Thoracic aorta (tissue), 2 donors: Measurements from ENCODE around the gene QPCT. TPM values are rescaled to one million over a fixed set of nuclear protein-coding genes. Genes with fewer than 3 reads are reported as not detected.
A peak's percentile ranks its signal among the peaks of the same experiment; 100 is the strongest.

Experiments used
- ATAC-seq: fragments of 150-250 bp; one replicate; pipeline ENCODE4 v1.8.0; 2017; ENCODE audit warnings: low read depth; ENCODE audit not compliant: insufficient number of reproducible peaks, low FRiP score
- DNase-seq: peaks from one replicate; pipeline ENCODE4 v3.0.0-alpha.2; 2020; ENCODE audit warnings: low spot score
- H3K27ac ChIP-seq, 2 donors: fragments of 200-600 bp; sonication (generic); 1 replicate in 1 of 2; 2 replicates in 1 of 2; pipeline ENCODE4 v1.5.1; 2016; ENCODE audit warnings: mild to moderate bottlenecking in 2 of 2, moderate library complexity in 2 of 2
- H3K27me3 ChIP-seq: fragments of 200-600 bp; sonication (generic); replicated peaks from 2 replicates; pipeline ENCODE4 v1.6.0; 2016; ENCODE audit warnings: mild to moderate bottlenecking; ENCODE audit not compliant: insufficient read depth
- H3K36me3 ChIP-seq: fragments of 200-600 bp; sonication (generic); one replicate; pipeline ENCODE4 v1.5.1; 2016
- H3K4me1 ChIP-seq, 2 donors: fragments of 200-600 bp; sonication (generic); 1 replicate in 1 of 2; 2 replicates in 1 of 2; pipeline versions ENCODE4 v1.5.1 to v1.6.0; 2016; ENCODE audit warnings: low read depth in 2 of 2, mild to moderate bottlenecking in 1 of 2; ENCODE audit not compliant: control insufficient read depth in 1 of 2
- H3K4me3 ChIP-seq: fragments of 200-600 bp; sonication (generic); 2 replicates; pipeline ENCODE4 v1.5.1; 2016; ENCODE audit warnings: mild to moderate bottlenecking
- H3K9me3 ChIP-seq: fragments of 200-600 bp; sonication (generic); 2 replicates; pipeline ENCODE4 v1.5.1; 2016
- CTCF ChIP-seq: fragments of 200-600 bp; sonication (generic); IDR thresholded peaks from one replicate; pipeline ENCODE4 v1.5.1; 2019; ENCODE audit warnings: antibody characterized with exemption
- total RNA-seq, 2 donors: library from RNA; depleted of rRNA; stranded (reverse); fragments of >200 nt; gene quantifications; one replicate each; pipeline versions ENCODE4 v1.1.0 to v1.2.3, GENCODE V29; 2016

The QPCT gene
- total RNA-seq, 2 donors from 2014 or later: 5.0 to 6.8 TPM

- Histone ChIP-seq H3K27ac (no peak overlapping the region), H3K36me3 (no peaks in the 10 kb centered on the region), H3K27me3 (no peaks in the 10 kb centered on the region), H3K9me3 (no peaks in the 10 kb centered on the region), H3K4me3 (no peak overlapping the region), H3K4me1 (no peaks in the 10 kb centered on the region)
- no peak for ATAC-seq
- TF ChIP-seq CTCF: no peak
- no peak for DNase-seq
Measured at GRCh38 chr2:37340637-37341036, 3.8 kb upstream of the QPCT start.

GRCh38 chr2:37342591-37343220, 1.7 kb upstream of the QPCT start:
- H3K9me3 ChIP-seq: no peaks in the 10 kb centered on the region
- H3K27me3 ChIP-seq: no peaks in the 10 kb centered on the region
- no peak for TF ChIP-seq CTCF
- no peaks in the 10 kb centered on the region for H3K36me3 ChIP-seq
- H3K4me1 ChIP-seq: no peaks in the 10 kb centered on the region
- H3K27ac ChIP-seq: no peak overlapping the region
- no peak for DNase-seq
- H3K4me3 ChIP-seq: no peak overlapping the region
- ATAC-seq: no peak

- no peak overlapping the region for H3K27ac ChIP-seq
- DNase-seq: no peak
- no peaks in the 10 kb centered on the region for H3K36me3 ChIP-seq
- peak overlapping the region; percentile 79 for H3K4me3 ChIP-seq
- H3K9me3 ChIP-seq: no peaks in the 10 kb centered on the region
- no peak for TF ChIP-seq CTCF
- H3K27me3 ChIP-seq: no peaks in the 10 kb centered on the region
- ATAC-seq: no peak
- no peaks in the 10 kb centered on the region for H3K4me1 ChIP-seq
Measured at GRCh38 chr2:37343537-37344434, 644 bp upstream of the QPCT start.

GRCh38 chr2:37348155-37348554, 3.7 kb downstream of the QPCT start:
- Histone ChIP-seq H3K36me3 (no peaks in the 10 kb centered on the region), H3K4me3 (no peak overlapping the region), H3K9me3 (no peaks in the 10 kb centered on the region), H3K27ac (no peak overlapping the region), H3K27me3 (no peaks in the 10 kb centered on the region), H3K4me1 (no peaks in the 10 kb centered on the region)
- ATAC-seq: no peak
- no peak for TF ChIP-seq CTCF
- DNase-seq: no peak

GRCh38 chr2:37349231-37349860, 4.9 kb downstream of the QPCT start:
- ATAC-seq (no peak), DNase-seq (no peak)
- TF ChIP-seq CTCF: no peak
- Histone ChIP-seq H3K4me1 (no peaks in the 10 kb centered on the region), H3K27me3 (no peaks in the 10 kb centered on the region), H3K4me3 (no peak overlapping the region), H3K36me3 (no peaks in the 10 kb centered on the region), H3K27ac (no peak overlapping the region), H3K9me3 (no peaks in the 10 kb centered on the region)
